Measurements from ENCODE around the gene DCX.
"Not testable (repeated sequence)": the region's sequence is repeated elsewhere in the genome, so short reads cannot be mapped to it uniquely, and the experiment has no call there.

DCX gene

GRCh38 chrX:111365770-111366325 lies 46.1 kb downstream of the DCX start:
- DNase-seq = no peak

- DNase-seq = no peak
These were observed 48.3 kb downstream of the DCX start for GRCh38 chrX:111363741-111364140.

DNA sequence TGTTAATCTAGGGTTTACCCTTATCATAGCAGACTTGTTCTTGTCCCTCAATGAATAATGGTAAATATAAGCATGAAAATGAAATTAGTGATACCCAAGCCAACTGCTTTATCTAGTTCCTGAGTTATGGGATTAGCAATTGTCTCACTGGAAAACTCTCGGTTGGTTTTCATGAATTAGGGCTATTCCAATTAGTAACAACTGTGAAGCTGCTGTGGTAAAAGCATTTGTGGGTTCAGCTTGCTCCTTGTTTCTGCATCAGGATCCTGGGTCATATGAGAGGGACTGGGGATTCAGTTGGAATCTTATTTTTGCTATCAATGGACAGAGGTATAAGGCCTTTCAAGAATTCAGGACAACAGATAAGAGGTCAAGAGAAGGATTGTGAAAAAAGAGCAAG lies 50.2 kb downstream of the DCX start:
- no peak for DNase-seq

GRCh38 chrX:111360839-111361238 lies 51.2 kb downstream of the DCX start:
- DNase-seq = no peak

DNA sequence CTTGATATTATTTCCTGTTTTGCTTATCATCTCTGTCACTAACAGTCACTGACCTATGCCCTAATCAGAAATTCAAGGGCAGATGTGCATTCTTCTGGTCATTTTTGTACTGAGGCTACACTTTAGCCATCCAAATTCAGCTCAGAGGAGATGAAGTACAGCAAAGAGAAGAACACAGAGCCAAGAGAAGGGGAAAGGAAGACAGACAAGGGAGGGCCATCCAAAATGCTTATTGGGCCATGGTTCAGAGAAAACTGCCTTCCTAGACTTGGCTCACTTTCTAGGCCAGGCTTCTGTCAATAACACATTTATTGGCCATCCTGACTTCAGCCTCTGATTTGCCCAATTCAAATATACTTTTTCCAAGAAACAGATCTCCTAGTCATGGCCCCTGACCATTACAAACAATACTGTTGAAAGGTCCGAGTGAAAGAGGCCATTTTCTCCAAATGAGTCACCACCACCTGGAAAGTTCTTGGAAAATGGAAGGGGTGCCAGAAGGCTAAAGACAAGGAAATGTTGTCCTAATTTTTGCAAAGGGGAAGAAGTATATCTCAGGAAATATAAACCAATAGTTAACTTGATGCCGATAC lies 56.4 kb downstream of the DCX start:
- DNase-seq = no peak

DNA sequence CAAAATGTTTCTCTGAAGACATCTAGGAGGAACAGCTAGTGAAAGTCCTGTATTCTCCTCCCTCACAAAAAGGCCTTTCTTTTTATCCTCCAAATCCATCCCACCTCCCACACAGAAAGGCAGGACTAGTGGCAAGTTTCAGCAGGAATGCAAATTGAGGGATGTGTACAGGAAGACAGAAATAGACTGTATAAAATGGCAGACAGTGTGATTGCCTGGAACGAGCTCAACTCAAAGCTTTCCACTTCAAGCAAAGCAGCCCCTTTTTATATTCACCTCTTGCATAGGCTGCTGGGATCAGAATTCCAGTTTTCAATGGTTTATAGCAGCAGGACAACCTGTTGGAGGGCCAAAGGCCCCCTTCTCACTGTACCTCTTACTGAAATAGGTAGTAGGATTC lies 57.5 kb downstream of the DCX start:
- DNase-seq = no peak

GRCh38 chrX:111353793-111354192 lies 58.2 kb downstream of the DCX start:
- no peak for DNase-seq

DNA sequence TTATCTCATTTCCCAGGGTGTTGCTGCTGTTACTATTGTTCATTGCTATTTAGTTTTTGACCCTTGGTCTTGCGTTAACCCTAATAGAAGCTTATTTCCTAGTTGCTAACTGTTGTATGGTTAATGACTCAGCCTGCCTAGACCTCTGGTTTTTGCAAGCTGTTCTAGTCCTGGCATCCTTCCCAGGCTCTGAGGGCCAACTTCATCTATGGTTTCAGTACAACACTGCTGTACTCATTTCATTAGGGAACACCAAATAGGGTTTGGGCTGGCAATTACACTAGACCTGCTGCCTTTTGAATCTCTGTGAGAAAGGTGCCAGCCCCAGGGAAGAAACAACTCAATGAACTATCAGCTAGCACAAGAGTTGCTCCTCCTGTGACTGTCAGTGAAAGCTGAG lies 59.6 kb downstream of the DCX start:
- no peak for DNase-seq

- DNase-seq = no peak
These were observed 62.1 kb downstream of the DCX start for GRCh38 chrX:111349934-111350333.

DNA sequence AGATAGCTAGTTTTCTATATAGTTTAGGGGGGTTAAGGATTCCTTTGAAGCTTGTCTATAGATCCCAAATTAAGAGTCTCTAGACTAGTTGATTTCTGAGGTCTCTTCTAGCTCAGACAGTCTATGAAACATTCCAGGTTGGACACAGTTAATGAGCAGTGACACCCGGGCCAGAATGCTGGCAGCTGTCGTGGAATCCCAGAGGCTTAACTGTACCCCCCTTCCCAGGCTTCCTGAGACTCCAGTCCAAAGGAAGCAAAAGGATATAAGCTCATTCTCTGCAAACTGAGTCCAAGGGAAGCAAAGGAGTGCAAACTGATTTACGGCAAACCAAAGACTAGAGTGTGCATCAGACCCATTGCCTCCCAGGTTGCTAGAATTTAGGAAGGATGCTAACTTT lies 62.9 kb downstream of the DCX start:
- no peak for DNase-seq

DNA sequence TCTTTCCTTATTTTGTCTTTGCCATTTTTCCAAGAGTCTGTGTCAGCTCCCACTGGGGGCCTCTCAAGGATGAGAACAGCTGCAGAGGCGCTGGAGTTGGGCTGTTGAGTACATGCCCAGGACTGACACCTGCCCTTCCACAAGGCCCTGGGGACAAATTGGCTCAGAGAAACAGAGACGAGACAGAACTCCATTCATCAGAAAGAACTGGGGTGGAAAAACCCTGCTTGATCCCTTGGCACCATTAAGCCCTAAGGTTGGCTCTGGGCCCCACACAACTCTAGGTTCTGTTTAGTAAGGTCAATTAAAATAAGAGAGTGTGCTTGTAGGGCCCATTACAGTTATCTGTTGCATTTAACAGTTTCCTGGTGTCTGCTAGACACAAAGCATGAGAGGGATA lies 63.6 kb downstream of the DCX start:
- DNase-seq = no peak

GRCh38 chrX:111346150-111346549 lies 65.8 kb downstream of the DCX start:
- not testable (repeated sequence) for DNase-seq

- DNase-seq = no peak
These were observed 71.9 kb downstream of the DCX start for GRCh38 chrX:111340054-111340453.

GRCh38 chrX:111339212-111339611 lies 72.8 kb downstream of the DCX start:
- DNase-seq = no peak

GRCh38 chrX:111338095-111338698 lies 73.8 kb downstream of the DCX start:
- DNase-seq = no peak

DNA sequence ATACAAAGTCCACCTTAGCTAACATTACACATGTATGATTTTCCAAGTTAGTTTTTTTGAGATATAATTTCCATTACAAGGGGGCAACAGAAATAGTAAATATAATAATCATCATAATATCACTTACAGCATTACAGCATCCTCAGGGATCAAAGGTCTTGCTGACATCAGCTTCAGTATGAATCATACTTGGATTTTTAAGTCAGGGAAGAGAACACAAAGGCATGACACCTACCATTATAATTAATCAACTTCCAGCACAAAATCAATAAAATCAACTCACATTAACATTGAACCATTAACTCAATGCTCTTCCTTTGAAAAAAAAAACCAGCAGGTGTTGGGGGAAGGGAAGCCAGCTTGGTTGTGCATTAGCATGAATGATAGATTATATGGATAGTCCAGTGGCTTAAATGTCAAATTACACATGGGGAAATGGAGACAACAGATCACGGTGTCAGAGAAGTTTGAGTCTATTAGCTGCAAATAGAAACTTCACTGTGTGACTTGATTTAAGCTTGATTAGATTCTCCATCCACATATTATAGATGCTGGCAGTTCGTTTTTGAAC lies 74.8 kb downstream of the DCX start:
- DNase-seq = no peak

- DNase-seq = no peak
These were observed 75.9 kb downstream of the DCX start for GRCh38 chrX:111336141-111336540.

DNA sequence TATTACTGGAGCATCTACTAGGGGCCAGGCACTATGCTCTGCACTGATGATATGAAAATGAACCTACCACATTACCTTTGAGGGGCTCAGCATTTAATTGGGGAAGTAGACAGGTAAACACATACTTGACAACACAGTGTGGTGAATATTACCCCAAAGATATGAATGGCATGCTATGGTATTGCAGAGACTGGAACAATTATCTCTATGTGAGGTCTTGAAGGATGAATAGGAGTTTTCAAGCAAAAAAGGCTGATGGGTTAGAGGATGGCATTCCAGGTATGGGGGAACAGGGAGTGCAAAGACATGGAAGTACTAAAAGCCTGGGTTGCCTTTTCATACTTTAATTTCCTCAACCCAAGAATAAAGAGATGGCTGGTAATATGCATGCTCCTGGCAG lies 82.6 kb downstream of the DCX start:
- DNase-seq = no peak

GRCh38 chrX:111328858-111329257 lies 83.1 kb downstream of the DCX start:
- no peak for DNase-seq

DNA sequence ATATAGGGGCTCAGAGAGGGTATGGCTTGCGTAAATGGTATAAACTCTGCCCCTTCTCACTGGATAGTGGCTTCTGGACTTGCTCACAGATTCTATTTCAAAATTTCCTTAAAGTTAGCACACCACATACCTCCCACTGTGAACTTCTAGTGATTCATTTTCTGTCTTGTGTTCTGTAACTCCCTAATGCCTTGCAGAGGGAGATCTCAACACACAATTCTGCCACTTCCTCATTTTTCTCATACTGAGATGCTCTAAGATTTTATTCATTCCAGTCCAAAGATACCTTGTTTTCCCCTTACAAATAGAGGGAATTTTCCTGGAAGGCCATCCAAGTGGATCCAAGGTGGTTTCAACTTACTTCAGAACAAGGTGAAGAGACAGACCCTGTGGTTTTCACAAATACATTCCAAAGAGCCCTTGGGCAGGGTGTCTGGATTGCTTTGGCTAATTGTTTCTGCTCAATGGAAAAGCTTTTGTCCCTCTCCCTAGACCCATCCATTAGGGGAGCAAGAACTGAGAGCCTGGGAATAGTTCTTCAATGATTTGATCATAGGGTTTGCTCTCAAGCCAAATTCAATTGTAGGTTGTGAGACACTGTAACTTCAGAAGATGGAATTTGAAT lies 89.6 kb downstream of the DCX start:
- no peak for DNase-seq

- DNase-seq = no peak
These were observed 92.5 kb downstream of the DCX start for GRCh38 chrX:111319451-111319850.

DNA sequence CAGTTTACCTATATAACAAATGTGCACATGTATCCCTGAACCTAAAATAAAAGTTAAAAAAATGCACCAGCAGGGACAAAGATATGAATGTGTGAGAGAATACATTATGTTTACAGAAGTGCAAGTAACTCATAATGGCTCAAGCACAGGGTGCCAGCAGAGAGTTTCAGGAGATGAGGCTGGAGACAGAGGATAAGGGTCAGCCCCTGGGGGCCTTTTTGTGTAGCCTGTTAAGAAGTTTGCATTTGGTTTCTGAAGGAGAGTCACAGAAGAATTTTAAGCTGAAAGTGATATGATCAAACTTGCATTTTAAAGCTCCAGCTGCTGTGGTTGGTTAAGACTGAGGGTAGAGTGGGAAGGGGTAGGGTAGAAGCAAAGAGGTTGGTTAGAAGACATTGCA lies 93.1 kb downstream of the DCX start:
- no peak for DNase-seq

- no peak for DNase-seq
These were observed 102.9 kb downstream of the DCX start for GRCh38 chrX:111309083-111309482.

DNA sequence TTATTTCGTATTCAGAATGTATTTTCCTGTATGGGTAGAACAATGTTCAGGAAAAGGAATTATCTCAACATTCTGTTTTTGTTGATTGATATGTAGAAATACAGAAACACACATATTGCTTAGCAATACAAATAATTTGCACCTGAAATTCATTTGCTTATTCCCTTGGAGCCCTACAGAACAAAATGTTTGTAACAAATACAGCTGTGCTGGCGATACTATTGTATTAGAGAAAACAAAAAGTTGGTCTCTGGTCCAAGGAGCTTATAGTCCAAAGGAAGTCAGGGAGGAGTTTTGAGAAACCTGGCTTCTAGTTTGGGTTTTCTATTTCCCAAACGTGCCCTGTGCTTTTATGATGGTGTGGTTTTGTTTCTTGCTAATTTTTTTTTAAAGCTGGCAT lies 104.0 kb downstream of the DCX start:
- no peak for DNase-seq

Data from activated CD8-positive, alpha-beta memory T cell treated with anti-CD3 and anti-CD28 coated beads, Interleukin-2, amount 50 U/mL, for 4 hours (primary cell).